ENCODE results near the gene CACNA1S.

Gene CACNA1S

DNA sequence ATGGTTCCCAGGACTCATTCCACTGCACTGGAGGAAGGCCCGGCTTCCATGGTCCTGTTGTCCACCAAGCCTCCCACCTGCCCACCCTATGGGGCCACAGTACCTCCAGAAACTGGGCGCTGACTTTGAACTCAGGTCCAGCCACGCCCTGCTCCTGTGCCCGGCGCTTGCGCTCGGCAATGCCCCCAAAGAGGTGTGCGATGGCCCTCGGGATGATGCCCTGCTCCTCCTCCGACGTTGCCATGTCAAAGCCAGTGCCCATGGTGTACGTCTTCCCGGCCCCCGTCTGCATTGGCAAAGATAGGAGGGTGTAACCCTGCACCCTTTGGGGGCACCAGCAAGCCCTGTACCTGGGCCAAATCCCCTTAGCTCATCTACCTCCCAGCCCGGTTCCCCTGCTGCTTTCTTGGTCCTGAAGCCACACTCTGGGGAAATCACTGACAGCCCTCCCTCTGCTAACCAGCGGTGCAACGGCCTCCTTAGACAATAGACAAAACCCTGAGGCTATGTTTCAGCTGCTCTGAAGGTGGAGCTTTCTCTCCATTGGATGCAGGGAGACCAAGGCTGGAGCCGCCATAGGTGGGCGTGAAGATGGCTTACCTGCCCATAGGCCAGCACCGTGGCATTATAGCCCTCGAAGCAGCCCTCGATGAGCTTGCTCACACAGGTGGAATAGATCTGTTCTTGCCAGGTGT is 103.4 kb downstream of the CACNA1S start:
- DNase-seq, result no peak

DNA sequence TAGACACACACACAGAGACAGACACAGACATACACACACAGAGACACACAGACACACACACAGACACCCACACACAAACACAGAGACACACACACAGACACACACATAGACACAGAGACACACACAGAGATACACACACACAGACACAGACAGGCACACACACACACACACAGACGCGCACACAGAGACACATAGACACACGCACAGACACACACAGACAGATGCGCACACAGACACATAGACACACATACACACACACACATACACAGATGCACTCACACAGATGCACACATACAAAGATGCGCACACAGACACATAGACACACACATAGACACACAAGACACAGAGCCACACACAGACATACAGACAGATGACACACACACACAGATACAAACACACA is 104.7 kb downstream of the CACNA1S start:
- DNase-seq, result no peak

- no peak for DNase-seq
These were observed 105.8 kb downstream of the CACNA1S start for GRCh38 chr1:201006450-201006849.

GRCh38 chr1:201004732-201005131 is 107.5 kb downstream of the CACNA1S start:
- DNase-seq, result no peak

DNA sequence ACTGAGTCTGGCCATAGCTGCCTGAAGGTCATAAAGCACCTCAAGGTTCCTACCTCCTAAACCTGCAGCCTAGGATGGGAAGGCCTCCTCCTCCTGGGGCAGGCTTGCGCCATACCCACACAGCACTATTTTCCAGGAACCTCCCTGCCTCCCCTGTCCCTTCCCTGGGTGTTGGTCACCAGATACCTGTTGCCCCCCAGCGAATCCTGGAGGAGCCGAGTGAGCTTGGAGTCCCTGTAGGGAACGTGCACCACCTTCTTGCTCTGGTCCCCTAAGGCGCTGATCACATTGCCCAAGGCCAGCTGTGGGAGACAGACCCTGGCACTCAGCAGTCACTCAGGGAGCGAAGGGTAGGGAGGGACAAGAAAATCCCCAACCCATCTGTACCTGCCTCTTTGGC is 108.1 kb downstream of the CACNA1S start:
- DNase-seq, result no peak

DNA sequence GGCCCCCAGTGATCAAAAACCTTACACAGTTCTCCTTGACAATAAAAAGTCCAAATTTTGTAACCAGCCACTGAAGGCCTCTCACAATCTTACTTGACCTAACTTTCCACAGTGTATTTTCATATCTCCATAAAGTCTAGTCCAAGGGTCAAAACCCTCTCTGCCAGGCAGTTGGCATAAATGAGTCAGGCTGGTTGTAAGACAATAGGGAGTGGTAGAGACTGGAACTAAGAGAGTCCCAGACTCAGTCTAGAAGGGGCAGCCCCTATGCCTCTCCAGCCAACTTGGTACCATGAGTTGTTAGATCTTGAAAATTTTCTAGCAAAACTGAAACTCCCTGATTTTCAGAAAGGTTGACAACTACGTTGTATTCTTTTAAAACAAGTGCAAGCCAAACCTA is 109.7 kb downstream of the CACNA1S start:
- DNase-seq, result no peak

DNA sequence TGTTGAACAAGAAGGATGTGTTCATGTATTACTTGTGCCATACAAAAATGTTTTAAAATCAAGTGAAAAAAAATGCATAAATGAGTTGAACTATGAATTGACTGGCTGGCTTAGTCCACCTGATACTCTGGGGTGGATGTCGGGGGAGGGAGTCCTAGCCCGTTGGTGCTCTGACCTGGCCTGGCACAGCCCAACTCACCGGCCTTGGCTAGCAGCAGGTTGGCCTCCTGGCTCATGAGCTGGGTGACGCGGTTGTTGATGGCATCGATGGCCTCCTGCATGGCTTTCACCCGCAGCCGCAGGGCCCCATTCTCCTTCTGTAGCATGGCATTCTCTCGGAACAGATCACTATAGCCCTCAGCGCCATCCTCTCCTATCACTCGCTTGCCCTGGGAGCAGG is 110.3 kb downstream of the CACNA1S start:
- no peak for DNase-seq

DNA sequence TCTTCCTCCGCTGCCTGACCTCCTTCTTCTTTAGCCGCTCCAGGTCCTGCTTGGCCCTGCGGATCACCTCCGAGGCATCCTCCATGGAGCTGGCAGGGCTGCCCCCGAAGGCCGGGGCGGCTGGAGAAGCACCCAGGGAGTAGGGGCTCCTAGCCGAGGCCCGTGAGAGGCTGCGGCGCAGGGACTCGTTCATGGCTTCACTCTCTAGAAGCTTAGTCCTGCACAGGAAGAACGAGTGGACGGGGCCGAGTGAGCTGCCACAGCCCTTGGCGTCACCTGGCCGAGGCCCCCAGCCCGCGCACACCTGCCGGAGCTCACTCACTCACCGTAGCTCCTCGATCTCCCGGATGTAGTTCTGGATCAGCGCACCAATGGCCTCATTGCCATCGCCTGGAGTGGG is 111.8 kb downstream of the CACNA1S start:
- DNase-seq, result no peak

- DNase-seq, result no peak
These were observed 112.6 kb downstream of the CACNA1S start for GRCh38 chr1:200999667-201000066.

DNA sequence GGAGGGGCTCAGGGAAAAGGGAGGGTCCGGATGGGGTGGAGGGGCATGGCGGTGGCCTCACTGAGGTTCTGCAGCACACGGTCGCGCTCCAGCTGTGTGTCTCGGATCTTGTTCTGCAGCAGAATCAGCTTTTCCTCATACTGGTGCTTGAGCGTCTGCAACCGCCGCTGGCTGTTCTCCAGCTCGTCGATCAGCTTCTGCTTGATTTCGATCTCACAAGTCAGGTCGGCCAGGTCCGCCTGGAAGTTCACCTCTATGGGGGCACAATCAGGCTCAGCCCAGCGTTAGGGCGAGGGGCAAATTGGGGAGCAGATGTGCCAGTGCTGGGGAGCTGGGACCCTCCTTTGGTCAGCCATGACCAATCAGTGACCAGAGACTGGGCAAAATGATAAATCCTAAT is 113.9 kb downstream of the CACNA1S start:
- no peak for DNase-seq

GRCh38 chr1:200992382-200993048 is 119.7 kb downstream of the CACNA1S start:
- no peak for DNase-seq

GRCh38 chr1:200991097-200991614 is 121.1 kb downstream of the CACNA1S start:
- DNase-seq, result no peak

- no peak for DNase-seq
These were observed 122.1 kb downstream of the CACNA1S start for GRCh38 chr1:200990114-200990513.
